ENCODE data around the gene CRKL.
A peak's percentile ranks its signal among the peaks of the same experiment; 100 is the strongest.

Gene CRKL

DNA sequence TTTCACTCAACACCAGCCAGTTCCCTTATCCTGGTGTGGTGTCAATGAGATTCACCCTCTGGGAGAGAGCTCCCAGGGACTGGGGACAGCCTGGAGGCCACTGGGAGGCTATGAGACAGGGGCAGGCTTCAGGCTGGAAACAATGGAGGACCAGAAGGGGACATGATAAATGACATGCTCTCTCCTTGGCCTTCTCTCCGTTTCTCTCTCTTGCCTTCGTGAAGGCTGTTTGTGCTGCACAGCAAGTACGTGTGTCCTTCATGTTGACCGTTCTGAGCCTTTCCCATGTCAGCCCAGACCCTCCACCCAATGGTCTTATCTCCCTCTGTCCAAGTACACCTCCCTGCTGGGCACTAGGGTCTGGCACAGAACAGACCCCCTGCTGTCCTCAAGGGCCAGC, 63.3 kb downstream of the CRKL start:
- Mint-ChIP-seq H3K9me3 (peaks cover 3% of the 10 kb centered on the region), H3K4me1 (peaks cover 14% of the 10 kb centered on the region), H3K36me3 (ENCODE audit: low read depth) (peaks cover 5% of the 10 kb centered on the region), H3K4me3 (peak overlapping the region; percentile 87 to 100 (median 99)), H3K27ac (peak overlapping the region in 1 of 3 experiments; percentile 64), H3K27me3 (ENCODE audit: low read depth) (peaks cover 11% of the 10 kb centered on the region)
- TF ChIP-seq, protein P1, sequence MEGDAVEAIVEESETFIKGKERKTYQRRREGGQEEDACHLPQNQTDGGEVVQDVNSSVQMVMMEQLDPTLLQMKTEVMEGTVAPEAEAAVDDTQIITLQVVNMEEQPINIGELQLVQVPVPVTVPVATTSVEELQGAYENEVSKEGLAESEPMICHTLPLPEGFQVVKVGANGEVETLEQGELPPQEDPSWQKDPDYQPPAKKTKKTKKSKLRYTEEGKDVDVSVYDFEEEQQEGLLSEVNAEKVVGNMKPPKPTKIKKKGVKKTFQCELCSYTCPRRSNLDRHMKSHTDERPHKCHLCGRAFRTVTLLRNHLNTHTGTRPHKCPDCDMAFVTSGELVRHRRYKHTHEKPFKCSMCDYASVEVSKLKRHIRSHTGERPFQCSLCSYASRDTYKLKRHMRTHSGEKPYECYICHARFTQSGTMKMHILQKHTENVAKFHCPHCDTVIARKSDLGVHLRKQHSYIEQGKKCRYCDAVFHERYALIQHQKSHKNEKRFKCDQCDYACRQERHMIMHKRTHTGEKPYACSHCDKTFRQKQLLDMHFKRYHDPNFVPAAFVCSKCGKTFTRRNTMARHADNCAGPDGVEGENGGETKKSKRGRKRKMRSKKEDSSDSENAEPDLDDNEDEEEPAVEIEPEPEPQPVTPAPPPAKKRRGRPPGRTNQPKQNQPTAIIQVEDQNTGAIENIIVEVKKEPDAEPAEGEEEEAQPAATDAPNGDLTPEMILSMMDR (IDR thresholded peaks at IDR 0.05; ENCODE audit: unreplicated experiment in 3 of 3): no peak

DNA sequence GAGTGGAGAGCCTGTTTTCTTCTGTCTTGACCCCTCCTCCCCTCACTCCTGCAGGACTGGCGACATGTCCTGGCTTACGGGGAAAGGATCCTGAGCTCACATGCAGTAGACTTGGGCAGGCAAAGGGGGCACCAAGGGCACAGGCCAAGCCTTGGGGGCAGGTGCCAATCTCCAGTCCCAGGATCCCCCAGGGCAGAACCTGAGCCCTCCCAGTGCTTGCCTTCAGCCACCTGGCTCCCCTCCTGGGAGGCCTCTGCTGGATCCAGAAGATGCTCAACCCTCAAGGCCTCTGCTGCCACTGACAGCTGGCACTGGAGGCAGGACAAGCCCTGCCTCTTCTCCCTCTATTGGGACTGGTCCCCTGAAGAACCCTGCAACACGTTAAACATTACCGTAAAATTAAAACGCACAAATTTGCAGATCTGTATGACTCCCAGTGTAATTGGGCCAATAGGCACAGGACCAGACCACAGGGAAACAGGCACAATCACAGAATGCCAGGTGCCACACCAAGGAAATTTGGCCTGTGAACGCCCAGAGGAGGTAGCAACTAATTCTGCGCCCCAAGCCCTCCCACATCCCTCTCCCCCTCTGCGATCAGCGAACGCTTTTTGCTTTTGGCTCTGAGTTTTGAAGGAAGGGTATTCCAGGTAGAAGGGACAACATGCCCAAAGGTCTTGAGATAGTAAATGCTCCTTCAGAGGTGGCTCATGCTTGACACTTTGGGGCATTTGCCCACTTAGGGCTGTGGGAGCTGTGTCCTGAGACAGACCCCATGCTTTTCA, 63.9 kb downstream of the CRKL start:
- TF ChIP-seq, protein P1 (IDR thresholded peaks at IDR 0.05; ENCODE audit: unreplicated experiment in 3 of 3): no peak
- peaks cover 6% of the 10 kb centered on the region for H3K36me3 Mint-ChIP-seq (ENCODE audit: low read depth)
- H3K4me3 Mint-ChIP-seq: peak overlapping the region; percentile 99 to 100 (median 99)

DNA sequence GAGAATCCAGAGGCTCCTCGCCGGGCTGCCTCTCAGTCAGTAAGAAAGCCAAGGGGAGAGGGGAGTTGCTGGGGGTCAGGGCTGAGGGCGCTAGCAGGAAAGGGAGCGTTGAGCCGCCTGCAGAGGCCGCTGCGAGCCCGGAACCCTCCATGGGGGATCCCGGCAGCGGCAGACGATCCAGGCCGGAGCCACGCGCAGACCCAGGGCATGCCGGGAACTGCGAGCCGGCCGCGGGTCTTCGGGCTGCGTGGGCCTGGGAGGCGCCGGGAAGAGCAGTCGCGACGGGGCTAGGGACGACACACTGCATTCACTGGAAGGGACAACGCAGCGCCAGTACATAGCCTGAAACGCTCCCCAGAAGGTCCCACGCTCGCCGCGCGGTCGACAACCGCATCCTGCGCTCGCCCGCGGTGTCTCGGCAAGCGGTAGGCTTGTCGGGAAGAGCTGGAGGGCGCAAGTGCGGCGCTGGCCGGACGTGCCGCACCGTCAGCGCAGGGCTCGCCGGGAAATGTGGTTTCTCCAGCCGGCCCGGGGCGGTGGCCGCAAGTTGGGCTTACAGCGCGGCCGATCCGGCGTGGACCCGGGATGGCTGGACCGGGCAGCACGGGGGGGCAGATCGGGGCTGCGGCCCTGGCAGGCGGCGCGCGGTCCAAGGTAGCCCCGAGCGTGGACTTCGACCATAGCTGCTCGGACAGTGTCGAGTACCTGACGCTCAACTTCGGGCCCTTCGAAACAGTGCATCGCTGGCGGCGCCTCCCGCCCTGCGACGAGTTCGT, 64.8 kb downstream of the CRKL start, which contains the start of gene LZTR1:
Gene LZTR1, plus strand, starts transcription at position 511 of the 776 bp plus-strand sequence. Its CDS starts 75 bp downstream, at position 586.
- H3K9me3 Mint-ChIP-seq: peaks cover 3% of the 10 kb centered on the region
- H3K4me1 Mint-ChIP-seq: peaks cover 14% of the 10 kb centered on the region
- H3K36me3 Mint-ChIP-seq (ENCODE audit: low read depth): peaks cover 12% of the 10 kb centered on the region
- peak within 1 kb of the TSS; percentile 99 to 100 (median 99) for H3K4me3 Mint-ChIP-seq
- peaks cover 5% of the 10 kb centered on the region for H3K27me3 Mint-ChIP-seq (ENCODE audit: low read depth)
- TF ChIP-seq, protein P1 (IDR thresholded peaks at IDR 0.05; ENCODE audit: unreplicated experiment in 3 of 3): peak; percentile 21 to 52 (median 23)
- peak within 1 kb of the TSS; percentile 88 to 94 (median 93) for H3K27ac Mint-ChIP-seq

More for the DNA sequence above, 63.9 kb downstream of the CRKL start:
- H3K27me3 Mint-ChIP-seq (ENCODE audit: low read depth): peaks cover 5% of the 10 kb centered on the region
- H3K9me3 Mint-ChIP-seq: peaks cover 3% of the 10 kb centered on the region
- peak overlapping the region; percentile 88 to 94 (median 93) for H3K27ac Mint-ChIP-seq
- peaks cover 14% of the 10 kb centered on the region for H3K4me1 Mint-ChIP-seq

DNA sequence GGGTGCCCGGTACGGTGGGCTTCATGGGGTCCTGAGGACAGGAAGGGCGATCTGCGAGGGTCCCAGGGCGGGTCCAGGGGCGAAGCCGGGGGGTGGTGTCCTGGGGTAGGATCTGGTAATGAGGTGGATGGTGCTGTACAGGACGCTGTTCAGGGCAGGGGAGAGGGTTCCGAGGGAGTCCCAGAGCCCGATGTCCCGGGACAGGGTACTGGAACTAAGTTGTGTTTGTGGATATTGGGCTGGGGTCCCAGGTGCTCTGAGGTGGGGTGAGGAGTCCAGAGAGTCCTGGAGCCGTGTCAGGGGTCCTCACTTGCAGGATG, 65.3 kb downstream of the CRKL start:
- peaks cover 13% of the 10 kb centered on the region for H3K36me3 Mint-ChIP-seq (ENCODE audit: low read depth)

DNA sequence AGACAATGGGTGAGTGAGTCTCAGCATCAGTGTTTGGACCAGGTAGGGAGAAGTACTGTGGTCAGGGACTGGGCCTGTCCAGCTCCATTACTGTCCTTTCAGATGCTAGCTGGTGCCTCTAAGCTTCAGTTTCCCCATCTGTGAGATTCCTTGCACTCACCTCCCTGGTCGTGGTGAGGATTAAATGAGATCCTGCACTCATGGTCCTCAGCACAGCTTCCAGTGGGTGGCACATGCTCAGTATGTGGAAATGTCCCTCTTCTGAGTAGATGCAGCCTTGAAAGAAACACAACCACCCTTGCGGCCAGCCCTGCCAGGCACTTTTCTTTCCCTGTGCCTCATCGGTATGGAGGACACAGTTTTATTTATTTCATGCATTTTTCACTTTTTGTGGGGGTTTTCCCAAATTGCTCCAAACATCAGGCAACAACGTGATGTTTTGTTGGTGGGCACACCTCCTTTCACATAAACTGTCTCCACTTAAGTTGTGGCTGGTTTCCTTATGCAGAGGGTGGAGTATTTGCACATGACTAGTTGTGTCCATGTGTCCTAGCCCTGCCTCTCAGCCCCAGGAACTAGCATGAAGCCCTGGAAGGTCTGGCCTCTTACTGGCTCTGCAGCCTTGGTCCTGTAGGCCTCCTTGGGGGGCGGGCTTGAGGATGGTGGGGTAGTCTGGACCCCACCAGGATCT, 66.0 kb downstream of the CRKL start:
- Mint-ChIP-seq H3K9me3 (peaks cover 3% of the 10 kb centered on the region), H3K27ac (peak overlapping the region; percentile 45 to 83 (median 56)), H3K4me1 (peaks cover 14% of the 10 kb centered on the region), H3K36me3 (ENCODE audit: low read depth) (peaks cover 19% of the 10 kb centered on the region), H3K4me3 (peak overlapping the region; percentile 99 to 100 (median 99)), H3K27me3 (ENCODE audit: low read depth) (peaks cover 5% of the 10 kb centered on the region)
- TF ChIP-seq, protein P1 (IDR thresholded peaks at IDR 0.05; ENCODE audit: unreplicated experiment in 3 of 3): no peak

More for the DNA sequence above, 65.3 kb downstream of the CRKL start:
- peaks cover 3% of the 10 kb centered on the region for H3K9me3 Mint-ChIP-seq
- peaks cover 14% of the 10 kb centered on the region for H3K4me1 Mint-ChIP-seq
- peak overlapping the region; percentile 45 to 83 (median 56) for H3K27ac Mint-ChIP-seq
- H3K4me3 Mint-ChIP-seq: peak overlapping the region; percentile 99 to 100 (median 99)
- H3K27me3 Mint-ChIP-seq (ENCODE audit: low read depth): peaks cover 5% of the 10 kb centered on the region
- TF ChIP-seq, protein P1 (IDR thresholded peaks at IDR 0.05; ENCODE audit: unreplicated experiment in 3 of 3): no peak

Data from nephron (organoid).